GM19452 (cell line): ENCODE results near the gene PTPN11.
"Not testable (repeated sequence)": the region's sequence is repeated elsewhere in the genome, so short reads cannot be mapped to it uniquely, and the experiment has no call there.

ENCODE experiments used
- ATAC-seq: cut with Tn5 transposase; IDR thresholded peaks from one replicate; pipeline ENCODE4 v1.9.1; 2021; ENCODE audit not compliant: unreplicated experiment

PTPN11 gene

DNA sequence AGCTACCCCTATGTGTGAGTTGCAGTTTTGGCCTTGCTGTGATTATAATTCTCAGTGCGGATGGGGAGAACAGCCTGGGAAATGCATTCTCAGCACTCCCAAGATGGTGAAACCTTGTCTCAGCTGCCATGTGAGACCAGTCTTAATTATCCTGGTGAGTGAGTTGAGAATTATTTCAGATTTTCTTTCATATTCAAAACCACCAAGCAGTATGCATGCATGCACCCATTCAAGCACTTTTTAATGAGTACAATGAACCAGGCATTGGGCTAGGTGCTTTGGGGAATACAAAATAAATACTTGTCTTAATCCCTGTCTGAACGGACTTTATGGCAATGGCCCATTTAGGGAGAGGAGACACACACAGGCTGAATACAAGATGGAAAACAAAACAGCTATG is 94.7 kb downstream of the PTPN11 start:
- ATAC-seq: no peak

GRCh38 chr12:112514456-112514855 is 95.7 kb downstream of the PTPN11 start:
- ATAC-seq: no peak

DNA sequence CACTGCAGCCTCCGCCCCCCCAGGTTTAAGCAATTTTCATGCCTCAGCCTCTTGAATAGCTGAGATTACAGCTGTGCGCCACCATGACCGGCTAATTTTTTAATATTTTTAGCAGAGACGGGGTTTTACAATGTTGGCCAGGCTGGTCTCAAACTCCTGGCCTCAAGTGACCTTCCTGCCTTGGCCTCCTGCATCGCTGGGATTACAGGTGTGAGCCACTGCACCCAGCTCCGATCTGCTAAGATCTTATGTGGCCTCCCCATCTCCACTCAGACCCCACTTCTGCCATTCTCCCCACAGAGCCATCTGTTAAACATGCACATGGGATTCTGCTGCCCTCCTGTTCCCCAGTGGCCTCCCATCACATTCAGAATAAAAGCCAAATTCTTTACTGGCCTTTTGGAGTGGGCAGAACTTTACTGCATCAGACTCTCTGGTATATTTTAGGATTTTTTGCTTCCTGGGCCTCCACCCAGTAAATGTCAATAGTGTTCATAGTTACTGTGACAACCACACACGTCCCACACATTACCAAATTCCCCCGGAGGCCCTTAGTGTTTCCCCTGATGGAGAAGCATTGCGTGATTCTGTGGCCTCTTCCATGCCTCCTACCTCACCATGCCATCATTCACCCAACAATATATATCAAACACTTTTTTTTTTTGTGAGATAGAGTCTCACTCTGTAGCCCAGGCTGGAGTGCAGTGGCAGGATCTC is 96.3 kb downstream of the PTPN11 start:
- no peak for ATAC-seq

DNA sequence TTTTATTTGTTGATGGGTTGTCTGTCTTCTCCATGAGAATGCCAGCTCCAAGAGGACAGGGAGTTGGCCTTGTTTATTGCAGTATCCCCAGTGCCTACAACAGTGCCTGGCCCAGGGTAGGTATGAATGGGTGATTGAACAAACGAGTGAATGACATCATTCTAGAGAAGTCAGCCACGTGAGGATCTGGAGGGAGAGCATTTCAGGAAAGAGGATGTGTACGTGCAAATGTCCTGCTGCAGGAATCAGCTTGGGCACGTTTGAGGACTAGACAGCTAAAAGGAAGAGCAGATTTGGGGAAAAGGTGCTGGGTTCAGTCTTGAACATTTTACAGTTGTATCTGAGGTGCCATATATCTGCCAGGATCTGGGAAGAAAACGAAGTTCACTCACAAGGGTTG is 97.1 kb downstream of the PTPN11 start:
- ATAC-seq: no peak

DNA sequence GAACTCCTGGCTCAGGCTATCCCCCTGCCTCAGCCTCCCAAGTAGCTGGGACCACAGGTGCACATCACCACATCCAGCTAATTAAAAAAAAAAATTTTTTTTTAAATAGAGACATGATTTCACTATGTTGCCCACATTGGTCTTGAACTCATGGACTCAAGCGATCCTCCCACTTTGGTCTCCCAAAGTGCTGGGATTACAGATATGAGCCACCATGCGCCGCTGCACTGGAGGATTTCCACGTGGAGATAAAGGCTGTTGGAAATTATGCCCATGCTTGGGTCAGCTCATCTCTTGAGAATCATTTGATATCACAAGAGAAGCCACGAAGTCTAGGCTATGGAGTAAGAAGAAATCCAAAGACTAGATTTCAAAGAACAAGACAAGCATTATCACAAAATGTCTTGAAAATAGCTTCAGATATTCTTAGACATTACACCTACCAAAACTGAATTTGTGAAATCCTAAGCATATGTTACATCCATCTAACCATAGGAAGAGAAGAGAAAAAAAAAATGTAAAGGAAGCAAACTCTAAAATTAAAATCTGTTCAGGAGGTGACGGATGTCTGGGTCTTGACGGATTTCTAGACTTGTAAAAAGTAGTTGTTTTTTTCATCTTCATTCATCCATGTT is 99.1 kb downstream of the PTPN11 start:
- ATAC-seq: no peak

- ATAC-seq: no peak
These were observed 99.6 kb downstream of the PTPN11 start for GRCh38 chr12:112518365-112518735.

GRCh38 chr12:112519841-112520340 is 101.1 kb downstream of the PTPN11 start:
- ATAC-seq: not testable (repeated sequence)

GRCh38 chr12:112523856-112524255 is 105.1 kb downstream of the PTPN11 start:
- ATAC-seq: no peak

DNA sequence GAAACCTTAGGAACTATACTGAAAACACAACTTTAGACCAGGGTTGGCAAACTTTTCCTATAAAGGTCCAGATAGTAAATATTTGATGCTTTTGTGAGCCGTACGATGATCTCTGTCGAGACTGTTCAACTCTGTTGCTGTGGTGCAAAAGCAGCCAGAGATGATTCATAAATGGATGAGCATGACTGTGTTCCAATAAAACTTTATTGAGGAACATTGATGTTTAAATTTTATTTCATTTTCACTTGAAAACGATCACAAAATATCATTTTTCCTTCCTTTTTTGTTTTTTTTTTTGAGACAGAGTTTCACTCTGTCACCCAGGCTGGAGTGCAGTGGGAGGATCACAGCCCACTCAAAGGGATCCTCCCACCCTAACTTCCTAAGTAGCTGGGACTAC is 105.5 kb downstream of the PTPN11 start:
- ATAC-seq: no peak

DNA sequence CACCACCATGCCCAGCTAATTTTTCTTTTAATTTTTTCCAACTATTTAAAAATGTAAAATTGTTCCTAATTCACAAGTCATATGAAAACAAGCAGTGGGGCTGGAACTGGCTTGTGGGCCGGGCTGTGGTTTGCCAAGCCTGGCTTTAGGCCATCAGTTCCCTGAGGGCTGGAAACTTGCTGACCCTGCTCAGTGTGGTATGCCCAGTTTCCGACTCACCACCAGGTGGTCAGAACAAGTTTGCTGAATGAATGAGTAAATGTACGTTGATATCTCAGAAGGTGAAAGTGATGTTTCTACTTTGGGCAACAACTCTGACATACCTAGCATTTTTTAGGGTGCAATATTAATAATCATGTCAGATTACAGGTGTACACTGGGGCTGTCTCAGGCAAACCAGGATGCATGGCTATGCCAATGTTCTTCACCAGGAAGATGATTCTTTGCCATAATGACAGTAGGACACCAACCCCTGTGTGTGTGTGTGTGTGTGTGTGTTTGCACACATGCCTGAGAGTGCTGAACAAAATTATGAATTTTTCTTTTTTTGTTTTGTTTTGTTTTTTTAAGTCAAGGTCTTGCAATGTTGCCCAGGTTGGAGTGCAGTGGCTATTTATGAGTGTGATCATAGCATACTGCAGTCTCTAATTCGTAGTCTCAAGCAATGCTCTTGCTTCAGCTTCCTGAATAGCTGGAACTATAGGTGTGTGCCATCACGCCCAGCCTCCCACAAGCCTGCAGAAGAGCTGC is 106.1 kb downstream of the PTPN11 start:
- no peak for ATAC-seq

- ATAC-seq: no peak
These were observed 106.7 kb downstream of the PTPN11 start for GRCh38 chr12:112525426-112525809.

DNA sequence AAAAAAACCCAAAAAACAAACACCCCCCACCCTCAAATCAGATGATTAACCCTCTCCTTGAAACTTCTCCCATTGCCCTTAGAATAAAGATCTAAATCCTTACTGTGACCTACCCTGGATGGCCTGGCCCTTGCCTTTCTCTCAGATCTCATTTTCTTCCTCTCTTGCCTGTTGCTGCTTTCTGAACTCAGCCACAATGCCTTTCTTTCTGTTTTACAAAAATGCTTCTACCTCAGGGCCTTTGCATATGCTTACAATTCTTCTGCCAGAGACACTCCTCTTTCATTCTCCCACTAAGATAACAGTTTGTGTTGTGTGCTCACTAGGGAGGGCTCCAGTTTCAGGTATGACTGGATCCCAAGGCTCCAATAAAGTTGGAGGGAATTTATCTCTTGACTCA is 108.3 kb downstream of the PTPN11 start:
- ATAC-seq: no peak

DNA sequence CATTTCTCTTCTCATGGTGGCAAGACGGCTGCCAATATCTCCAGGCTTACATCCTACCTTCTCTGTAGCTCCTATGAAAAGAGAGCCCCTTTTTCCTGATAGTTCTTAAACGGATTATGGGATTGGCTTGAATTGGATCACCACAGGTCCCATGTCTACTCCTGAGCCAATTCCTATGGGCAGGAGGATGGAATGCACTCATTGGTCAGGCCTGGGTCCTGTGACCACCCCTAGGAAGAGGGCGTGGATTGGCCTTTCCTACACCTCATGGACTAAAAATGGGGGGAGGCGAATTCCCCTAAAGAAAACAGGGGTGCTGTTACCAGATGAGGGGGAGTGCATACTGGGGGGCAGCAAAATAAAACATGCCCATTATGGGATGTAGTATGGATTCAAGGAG is 108.8 kb downstream of the PTPN11 start:
- no peak for ATAC-seq

DNA sequence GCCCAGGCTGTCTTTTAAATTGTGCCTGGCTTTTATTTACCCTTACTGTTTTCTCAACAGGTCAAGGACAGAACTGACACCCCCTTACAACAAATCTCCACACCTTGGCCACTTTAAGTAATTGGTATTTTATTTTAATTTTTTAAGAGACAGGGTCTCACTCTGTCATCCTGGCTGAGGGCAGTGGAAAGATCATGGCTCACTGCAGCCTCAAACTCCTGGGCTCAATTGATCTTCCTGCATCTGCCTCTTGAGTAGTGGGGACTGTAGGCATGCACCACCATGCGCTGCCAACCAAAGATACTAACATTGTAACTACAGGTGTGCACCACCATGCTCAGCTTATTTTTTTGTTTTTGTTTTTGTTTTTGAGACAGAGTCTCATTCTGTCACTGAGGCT is 109.8 kb downstream of the PTPN11 start:
- ATAC-seq: no peak

GRCh38 chr12:112530941-112531340 is 112.2 kb downstream of the PTPN11 start:
- ATAC-seq: no peak

DNA sequence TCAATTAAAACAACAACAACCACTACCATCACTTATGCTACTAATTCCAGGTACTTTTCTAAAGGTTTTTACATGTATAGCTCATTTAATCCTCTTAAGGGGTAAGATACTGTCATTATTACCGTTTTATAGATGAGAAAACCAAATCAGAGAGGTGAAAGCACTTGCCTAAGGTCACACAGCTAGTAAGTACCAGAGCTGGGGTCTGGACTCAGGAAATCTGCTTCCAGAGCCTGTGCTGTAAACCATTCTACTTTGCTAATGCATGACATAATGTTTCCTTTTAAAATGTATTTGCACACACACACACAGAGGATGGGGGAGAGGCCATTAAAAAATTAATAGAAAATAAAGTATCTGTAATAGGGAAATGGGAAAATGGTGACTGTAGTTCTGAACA is 113.4 kb downstream of the PTPN11 start:
- ATAC-seq: no peak

DNA sequence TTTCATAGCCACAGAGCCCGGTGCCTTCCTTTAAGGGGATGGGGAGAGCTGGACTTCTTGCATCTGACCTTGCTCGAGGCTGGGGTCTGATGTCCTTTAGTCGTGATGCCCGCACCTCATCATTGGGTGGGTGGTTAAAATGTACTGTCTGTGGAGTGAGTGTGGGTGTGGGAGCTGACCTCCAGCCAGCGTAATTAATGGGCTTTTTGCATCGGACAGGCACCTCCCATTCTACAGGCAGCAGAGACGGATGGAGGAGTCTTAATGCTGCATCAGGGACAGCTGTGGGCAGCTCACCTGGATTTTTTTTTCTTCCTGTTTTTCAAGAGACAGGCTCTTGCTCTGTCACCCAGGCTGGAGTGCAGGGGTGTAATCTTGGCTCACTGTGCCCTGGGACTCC is 114.8 kb downstream of the PTPN11 start:
- no peak for ATAC-seq

- ATAC-seq: no peak
These were observed 116.3 kb downstream of the PTPN11 start for GRCh38 chr12:112535017-112535416.

- ATAC-seq: no peak
These were observed 117.1 kb downstream of the PTPN11 start for GRCh38 chr12:112535637-112536366.

DNA sequence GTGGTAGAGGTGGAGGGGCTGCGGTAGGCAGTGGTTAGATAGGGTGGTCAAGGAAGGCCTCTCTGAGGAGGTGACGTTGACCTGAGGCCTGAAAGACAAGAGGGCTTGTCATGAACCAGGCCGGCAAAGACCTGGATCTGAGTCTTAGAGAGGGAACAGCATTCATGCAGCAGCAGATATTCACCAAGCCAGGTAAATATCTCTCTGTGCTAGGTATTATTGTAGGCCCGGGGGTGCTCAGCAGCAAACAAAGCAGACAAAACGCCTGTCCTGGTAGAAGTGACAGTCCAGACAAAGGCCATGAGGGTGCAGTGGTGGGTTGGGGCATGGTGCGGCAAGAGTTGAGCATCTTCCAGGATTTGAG is 117.6 kb downstream of the PTPN11 start:
- no peak for ATAC-seq

DNA sequence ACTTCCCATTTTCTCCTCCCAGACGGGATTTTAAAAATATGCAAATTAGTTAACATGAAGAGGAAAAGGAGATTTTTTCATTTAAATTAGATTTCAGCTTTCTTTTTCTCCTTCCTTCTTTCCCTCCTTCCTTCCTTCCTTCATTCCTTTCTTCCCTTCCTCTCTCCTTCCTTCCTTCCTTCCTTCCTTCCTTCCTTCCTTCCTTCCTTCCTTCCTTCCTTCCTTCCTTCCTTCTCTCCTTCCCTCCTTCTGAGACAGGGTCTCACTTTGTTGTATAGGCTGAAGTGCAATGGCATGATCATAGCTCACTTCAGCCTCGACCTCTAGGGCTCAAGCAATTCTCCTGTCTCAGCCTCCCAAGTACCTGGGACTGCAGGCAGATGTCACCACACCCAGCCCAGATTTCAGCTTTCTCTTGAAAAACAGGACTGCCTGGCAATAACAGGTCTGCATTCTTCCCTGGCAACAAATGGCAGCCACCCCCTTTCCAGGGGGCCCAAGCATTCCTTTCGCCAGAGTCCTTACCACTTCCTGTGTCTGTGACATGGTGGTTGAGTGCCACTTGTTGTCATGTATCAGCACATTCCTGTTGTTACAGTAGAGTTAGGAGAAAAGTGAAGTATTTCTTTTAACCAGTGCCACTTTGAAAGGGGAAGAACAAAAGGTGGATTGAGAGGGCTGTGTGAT is 119.1 kb downstream of the PTPN11 start:
- ATAC-seq: no peak
